DMS153 (cell line): Measurements from ENCODE around the gene CCNJL.

ENCODE experiments used
- DNase-seq: peaks from one replicate; lab custom pipeline; 2025; lab: John Stamatoyannopoulos, UW

The CCNJL gene

GRCh38 chr5:160221082-160221481 is 91.3 kb downstream of the CCNJL start:
- no peak for DNase-seq

GRCh38 chr5:160219356-160219755 is 93.0 kb downstream of the CCNJL start:
- DNase-seq: no peak

GRCh38 chr5:160213537-160213936 is 98.8 kb downstream of the CCNJL start:
- peak; percentile 61 for DNase-seq

DNA sequence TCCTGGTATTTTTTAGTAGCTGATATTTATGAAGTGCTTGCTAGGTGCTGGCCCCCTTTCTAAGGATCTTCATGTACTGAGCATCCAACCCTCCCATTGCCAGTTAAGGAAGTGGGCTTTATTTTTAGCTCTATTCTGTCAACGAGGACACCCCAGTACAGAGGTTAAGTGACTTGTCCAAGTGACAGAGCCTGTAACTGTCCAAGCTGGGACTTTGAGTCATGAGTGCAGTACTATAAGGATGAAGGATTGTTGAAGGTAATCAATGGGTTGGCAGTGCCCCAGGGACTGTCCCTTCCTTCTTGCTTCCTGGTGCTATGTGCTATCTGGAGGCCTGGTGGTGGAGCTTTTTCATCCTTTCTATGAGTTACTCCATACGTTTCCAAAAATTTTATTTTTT is 101.0 kb downstream of the CCNJL start:
- no peak for DNase-seq

GRCh38 chr5:160210606-160211005 is 101.8 kb downstream of the CCNJL start:
- no peak for DNase-seq

DNA sequence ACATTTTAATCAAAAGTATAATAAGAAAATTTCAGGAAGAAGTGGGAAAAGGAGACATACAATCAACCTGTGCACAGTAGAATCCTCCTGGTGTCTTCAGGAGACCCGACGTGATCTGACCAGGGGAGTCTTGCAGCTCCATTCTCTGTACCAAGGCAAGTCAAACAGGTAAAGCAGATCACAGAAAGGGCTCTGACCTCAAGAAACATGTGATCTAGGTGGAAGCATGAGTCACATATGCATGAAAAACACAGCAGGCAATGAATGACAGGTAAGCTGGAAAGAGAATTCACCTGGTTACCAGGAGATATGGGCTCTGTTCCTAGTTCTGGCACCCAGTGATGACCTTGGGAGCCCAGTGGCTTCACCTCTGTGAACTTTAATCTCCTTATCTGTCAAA is 102.4 kb downstream of the CCNJL start:
- DNase-seq: no peak

- DNase-seq: no peak
These were observed 105.3 kb downstream of the CCNJL start for GRCh38 chr5:160207061-160207460.
